ENCODE results near the gene SPATA45.
"Not testable (repeated sequence)": the region's sequence is repeated elsewhere in the genome, so short reads cannot be mapped to it uniquely, and the experiment has no call there.

Gene SPATA45

GRCh38 chr1:212847549-212847948, at the start of gene SPATA45:
TSS of gene SPATA45 (minus strand) at chr1:212847649. CDS start at chr1:212836149, 11,500 bp downstream.
- no peak for DNase-seq

GRCh38 chr1:212892108-212892507, 44.7 kb upstream of the SPATA45 start:
- DNase-seq = no peak

- no peak for DNase-seq
These were observed 37.1 kb upstream of the SPATA45 start for GRCh38 chr1:212884592-212884991.

GRCh38 chr1:212879947-212880690, 32.7 kb upstream of the SPATA45 start:
- peak; percentile 17 for DNase-seq

GRCh38 chr1:212878418-212878817, 31.0 kb upstream of the SPATA45 start:
- no peak for DNase-seq

- no peak for DNase-seq
These were observed 26.1 kb upstream of the SPATA45 start for GRCh38 chr1:212873518-212873917.

GRCh38 chr1:212871976-212872375, 24.5 kb upstream of the SPATA45 start:
- no peak for DNase-seq

- DNase-seq = no peak
These were observed 19.7 kb upstream of the SPATA45 start for GRCh38 chr1:212867192-212867591.

- no peak for DNase-seq
These were observed 16.8 kb upstream of the SPATA45 start for GRCh38 chr1:212864201-212864600.

- not testable (repeated sequence) for DNase-seq
These were observed 15.9 kb upstream of the SPATA45 start for GRCh38 chr1:212863345-212863744.

- DNase-seq = no peak
These were observed 14.8 kb upstream of the SPATA45 start for GRCh38 chr1:212862111-212862690.

- DNase-seq = peak; percentile 14
These were observed 13.5 kb upstream of the SPATA45 start for GRCh38 chr1:212860713-212861581.

- peak; percentile 4 for DNase-seq
These were observed 11.2 kb upstream of the SPATA45 start for GRCh38 chr1:212858461-212859265.

GRCh38 chr1:212857992-212858460, 10.6 kb upstream of the SPATA45 start, which contains the start of gene FLVCR1:
TSS of gene FLVCR1 (plus strand) at chr1:212858275. CDS start at chr1:212858453, 178 bp downstream.
- DNase-seq = peak; percentile 95

GRCh38 chr1:212856755-212857154, 9.3 kb upstream of the SPATA45 start:
- DNase-seq = no peak

- DNase-seq = no peak
These were observed 6.2 kb upstream of the SPATA45 start for GRCh38 chr1:212853658-212854057.

GRCh38 chr1:212852105-212852688, 4.7 kb upstream of the SPATA45 start:
- DNase-seq = no peak

- DNase-seq = not testable (repeated sequence)
These were observed 2.9 kb downstream of the SPATA45 start for GRCh38 chr1:212844521-212844920.

GRCh38 chr1:212838145-212838544, 9.3 kb downstream of the SPATA45 start:
- DNase-seq = no peak

- not testable (repeated sequence) for DNase-seq
These were observed 13.9 kb downstream of the SPATA45 start for GRCh38 chr1:212833211-212834207.

- no peak for DNase-seq
These were observed 19.1 kb downstream of the SPATA45 start for GRCh38 chr1:212828395-212828794.
